Cortex of kidney (tissue), 1 donor: Measurements from ENCODE around the gene BUB1.
"Not testable (repeated sequence)": the region's sequence is repeated elsewhere in the genome, so short reads cannot be mapped to it uniquely, and the experiment has no call there.

Experiments
- DNase-seq: peaks from one replicate; lab custom pipeline; 2025; lab: John Stamatoyannopoulos, UW

Gene BUB1

DNA sequence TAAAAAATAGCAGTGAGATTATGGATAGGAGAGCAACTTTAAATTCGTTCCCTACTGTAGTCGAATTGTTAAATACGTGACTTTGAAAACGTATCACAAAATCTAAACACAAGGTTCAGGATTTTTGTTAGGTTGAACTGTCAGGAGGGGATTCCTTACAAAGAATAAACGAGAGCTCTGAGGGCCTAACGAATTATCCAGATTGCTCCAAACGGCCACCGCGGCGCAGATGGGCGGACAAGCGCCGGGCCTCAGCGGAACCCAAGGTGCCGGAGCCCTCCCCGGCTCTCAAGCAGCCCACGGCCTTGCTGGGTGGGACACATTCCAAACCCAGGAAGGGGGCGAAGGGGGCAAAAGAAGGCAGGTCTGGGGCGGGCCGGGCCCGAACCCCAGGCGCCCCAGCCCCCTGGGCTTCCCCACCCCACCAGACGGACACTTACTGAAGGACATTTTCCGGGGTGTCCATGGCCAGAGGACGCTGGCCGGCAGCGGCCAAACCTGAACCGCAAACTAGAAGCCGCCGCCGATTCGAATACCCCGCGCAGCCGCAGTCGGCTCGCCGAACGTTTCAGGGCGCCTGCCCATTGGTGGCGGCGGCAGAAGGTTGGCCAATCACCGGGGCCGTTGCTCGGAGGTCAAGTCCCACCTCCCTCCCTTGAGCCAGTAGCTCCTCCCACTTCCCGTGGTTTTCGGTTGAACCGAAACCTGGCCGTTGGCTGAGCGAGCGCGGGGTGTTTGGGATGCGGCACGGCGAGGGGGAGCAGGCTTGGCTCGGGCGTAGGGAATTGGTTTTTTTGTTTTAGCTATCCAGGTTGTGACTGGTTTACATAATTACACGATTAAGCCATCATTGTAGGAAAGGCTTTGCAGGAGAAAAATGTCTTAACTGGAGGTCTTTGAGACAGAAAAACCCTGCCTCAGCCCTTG lies at the start of gene BUB1:
TSS of gene BUB1 (minus strand) at position 534 of the 927 bp plus-strand sequence. CDS start at position 466, 68 bp downstream.
- peak; percentile 65 for DNase-seq

- no peak for DNase-seq
Observed at GRCh38 chr2:110726285-110726684, 48.4 kb upstream of the BUB1 start.

- DNase-seq, result no peak
Observed at GRCh38 chr2:110725859-110726258, 48.0 kb upstream of the BUB1 start.

DNA sequence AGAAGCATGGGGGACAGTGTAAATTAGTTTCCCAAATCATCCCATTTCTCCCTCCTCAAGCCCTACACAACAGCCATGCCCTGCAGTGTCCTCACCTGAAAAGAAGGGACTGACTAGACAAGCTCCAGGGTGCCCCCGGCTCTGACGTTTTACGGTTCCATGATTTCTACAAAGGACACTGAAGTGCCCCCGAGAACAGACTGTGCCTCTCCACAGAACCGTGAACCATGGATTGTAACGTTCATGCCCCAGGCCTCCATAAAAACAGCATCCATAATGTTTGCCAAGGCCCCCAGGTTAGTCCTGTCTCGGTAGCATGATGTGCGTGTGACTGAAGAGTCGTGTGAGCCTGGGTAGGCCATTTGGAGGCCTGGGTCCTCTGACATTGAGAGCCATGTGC lies 47.5 kb upstream of the BUB1 start:
- no peak for DNase-seq

DNA sequence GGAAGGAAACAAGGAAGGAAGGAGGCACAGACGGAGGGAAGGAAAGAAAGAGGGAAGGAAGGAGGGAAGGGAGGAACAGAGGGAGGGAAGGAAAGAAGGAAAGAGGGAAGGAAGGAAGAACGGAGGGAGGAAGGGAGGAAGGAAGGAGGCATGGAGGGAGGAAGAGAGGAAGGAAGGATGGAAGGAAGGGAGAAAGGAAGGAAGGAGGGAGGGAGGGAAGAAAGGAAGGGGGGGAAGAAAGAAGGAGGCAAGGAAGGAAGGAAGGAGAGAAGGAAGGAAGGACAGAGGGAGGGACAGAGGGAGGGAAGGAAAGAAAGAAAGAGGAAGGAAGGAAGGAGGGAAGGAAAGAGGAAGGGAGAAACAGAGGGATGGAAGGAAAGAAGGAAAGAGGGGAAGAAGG lies 47.0 kb upstream of the BUB1 start:
- DNase-seq, result no peak

GRCh38 chr2:110720547-110720946 lies 42.7 kb upstream of the BUB1 start:
- DNase-seq, result no peak

DNA sequence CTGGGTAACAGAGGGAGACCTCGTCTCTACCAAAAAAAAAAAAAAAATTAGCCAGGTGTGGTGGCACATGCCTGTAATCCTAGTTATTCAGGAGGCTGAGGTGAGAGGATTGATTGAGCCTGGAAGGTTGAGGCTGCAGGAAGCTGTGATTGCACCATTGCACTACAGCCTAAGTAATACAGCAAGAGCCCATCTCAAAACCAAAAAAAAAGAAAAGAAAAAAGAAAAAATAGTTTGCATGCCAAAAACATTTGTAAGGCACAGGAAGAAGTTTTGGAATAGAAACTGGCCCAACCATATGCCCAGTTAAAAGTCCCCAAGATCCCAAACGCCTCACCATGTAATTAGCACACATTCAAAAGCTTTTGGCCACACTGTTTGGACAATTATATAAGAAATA lies 41.1 kb upstream of the BUB1 start:
- no peak for DNase-seq

- no peak for DNase-seq
Observed at GRCh38 chr2:110718382-110718781, 40.5 kb upstream of the BUB1 start.

GRCh38 chr2:110717734-110718133 lies 39.9 kb upstream of the BUB1 start:
- DNase-seq, result no peak

DNA sequence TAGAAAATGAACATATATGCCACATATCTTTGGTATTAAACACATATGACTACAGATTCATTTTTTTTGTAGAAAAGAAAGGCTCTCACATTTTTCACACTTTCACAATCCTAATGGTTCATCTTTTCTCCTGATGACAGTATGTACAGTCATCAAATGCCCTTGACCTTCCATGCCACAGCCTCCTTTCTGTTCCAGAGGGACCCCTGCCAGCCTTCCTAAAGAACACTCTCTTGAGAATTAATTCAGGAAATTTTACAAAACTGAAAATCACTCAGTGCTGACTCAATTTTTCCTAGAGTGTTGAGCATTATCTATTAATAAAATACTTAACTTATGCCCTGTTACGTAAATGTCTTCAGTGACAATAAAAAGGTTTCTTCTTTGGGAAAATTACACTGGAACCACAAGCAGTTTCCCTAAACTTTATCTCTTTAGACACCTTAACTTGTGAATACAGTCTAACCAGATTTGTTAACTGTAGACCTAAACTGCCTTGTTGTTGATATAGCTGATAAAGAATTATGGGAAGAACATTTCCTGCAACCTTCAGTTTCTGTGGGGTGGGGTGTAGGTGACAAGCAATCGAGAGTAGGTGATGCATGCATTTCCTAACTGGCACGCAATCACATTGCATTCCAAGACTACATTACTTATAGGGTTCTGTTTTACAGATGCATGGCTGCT lies 39.2 kb upstream of the BUB1 start:
- no peak for DNase-seq

DNA sequence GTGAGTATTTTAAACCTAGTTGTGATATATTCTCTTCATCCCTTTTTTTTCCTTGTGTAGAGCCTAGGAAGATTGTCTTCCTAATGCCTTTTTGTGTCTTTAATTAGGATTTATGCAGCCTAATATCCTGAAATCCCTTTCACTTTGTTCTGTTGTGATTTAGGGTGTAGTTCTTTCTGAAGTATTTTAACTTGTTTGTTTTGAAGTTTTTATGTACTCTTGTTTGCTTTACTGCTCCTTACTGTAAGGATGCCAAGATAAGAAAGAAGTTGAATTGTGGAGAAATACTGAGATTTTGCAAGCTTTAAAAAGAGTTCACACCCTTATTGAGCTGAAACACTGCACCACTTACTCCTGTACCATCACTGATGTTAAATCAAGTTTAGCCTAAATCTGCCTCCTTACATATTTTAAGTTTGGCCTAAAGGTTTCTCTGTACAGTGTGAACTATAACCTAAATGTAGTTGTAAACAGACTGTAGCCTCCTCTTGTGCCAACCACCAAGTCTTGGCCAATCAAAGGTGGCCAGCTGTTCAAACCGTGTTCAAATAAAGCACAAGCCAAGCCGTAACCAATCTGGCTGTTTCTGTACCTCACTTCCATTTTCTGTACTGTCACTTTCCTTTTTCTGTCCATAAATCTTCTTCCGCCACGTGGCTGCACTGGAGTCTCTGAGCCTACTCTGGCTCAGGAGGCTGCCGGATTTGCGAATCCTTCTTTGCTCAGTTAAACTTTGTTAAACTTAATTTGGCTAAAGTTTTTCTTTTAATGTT lies 36.8 kb upstream of the BUB1 start:
- no peak for DNase-seq

DNA sequence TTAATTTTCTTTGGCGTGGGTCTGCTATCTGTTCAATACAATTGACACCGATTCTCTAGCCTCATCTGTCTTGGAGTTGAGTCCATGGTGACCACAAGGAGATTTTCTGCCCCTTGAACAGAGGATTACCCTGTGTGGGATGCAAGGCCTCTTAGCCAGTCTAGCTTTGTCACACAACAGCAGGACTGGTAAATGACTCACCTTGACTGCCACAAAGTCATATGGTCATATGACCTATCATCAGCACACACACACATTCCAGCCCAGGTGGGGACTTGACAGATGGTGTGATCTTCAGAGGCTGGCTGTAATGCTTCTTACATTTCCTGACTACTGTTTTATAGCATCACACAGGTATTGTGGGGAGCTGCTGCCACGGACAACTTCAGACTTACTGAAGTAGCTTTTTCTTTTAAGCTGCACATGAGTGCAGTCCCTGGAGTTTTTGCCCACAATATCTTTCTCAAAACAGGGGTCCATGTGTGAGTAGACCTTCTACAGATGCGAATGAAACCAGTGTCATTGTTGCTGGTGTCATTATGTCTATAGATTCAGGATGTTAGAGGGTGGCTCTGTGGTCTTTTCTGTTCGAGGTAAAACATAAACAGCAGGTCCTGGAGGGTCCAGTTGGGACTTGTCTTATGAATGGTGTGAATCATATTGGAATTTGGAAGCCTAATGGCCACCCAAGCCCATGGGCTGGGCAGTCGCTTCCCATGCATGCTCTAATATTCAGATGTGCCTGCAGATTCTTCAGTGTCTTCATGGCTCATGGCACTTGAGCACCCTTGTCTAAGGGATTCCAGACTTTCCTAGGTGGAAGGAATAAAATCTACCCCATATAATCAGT lies 35.9 kb upstream of the BUB1 start:
- DNase-seq, result no peak

- no peak for DNase-seq
Observed at GRCh38 chr2:110712737-110713136, 34.9 kb upstream of the BUB1 start.

GRCh38 chr2:110708455-110708854 lies 30.6 kb upstream of the BUB1 start:
- no peak for DNase-seq

DNA sequence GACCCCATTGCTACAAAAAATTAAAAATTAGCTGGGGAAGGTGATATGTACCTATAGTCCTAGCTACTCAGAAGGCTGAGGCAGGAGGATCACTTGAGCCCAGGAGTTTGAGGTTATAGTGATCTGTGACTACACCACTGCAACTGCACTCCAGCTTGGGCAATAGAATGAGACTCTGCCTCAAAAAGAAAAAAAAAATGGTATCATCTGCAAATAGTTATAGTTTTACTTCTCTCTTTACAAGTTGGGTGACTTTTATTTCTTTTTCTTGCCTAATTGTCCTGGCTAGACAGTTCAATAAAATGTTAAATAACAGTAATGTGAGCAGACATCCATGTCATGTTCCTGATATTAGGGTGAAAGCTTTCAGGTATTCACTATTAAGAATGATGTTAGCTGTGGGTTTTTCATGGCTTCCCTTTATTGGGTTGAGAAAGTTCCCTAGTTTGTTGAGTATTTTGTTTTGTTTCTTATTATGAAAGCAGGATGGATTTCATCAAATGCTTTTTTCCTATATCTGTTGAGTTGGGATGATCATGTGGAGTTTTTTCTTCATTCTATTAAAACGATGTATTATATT lies 29.6 kb upstream of the BUB1 start:
- DNase-seq, result no peak

GRCh38 chr2:110702514-110703380 lies 24.9 kb upstream of the BUB1 start:
- no peak for DNase-seq

DNA sequence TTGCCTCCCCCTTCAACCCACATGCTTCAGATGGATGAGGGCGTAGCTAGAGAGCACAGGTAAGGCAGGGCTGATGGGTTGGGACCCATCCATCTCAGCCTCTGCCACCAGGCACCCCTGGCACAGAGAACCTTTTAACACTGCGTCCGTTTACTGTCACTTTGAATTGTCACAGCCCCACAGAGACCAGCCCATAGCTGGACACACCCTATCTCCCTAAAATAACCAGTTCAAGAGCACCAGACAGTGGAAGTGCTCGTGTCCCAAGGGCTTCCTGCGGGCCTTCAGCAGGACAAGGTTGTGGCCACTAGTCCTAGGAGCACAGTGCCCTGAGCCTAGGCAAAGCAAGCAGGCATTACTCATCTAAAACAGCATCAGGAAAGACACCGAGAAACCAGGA lies 20.4 kb upstream of the BUB1 start:
- not testable (repeated sequence) for DNase-seq

DNA sequence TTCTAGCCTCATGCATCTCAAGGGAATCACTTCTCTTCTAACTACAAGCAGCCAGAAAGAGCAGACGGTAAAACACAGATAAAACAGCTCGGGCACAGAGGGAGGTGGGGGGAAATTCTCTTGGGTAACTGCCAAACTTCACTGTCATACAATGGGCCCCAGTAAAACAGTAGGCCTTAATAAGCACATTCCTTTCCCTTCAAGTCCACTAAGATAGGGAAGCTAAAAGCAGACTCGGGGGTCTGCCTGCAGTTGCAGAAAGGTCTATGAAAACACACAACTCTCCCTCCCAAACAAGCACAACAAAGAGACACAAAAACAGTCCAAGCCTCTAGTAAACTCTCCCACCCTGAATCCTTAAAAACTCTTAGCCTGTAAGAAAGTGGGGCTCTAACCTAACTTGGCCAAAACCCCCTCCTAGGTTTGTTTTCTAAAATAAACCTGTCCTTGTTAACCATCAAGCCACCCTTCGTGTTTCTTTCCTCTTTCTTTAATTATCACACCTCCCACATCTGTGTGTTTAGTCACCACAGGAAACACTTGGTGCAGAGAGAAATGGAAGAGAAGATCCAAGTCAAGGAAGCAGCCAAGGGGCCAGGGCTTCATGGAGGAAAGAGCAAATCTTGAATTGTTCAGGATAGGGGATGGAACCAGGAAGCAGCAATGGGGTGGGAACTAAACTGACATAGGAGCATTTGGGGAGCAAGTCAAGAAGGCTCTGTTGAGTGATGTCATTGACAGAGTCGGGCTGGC lies 17.5 kb upstream of the BUB1 start:
- not testable (repeated sequence) for DNase-seq

DNA sequence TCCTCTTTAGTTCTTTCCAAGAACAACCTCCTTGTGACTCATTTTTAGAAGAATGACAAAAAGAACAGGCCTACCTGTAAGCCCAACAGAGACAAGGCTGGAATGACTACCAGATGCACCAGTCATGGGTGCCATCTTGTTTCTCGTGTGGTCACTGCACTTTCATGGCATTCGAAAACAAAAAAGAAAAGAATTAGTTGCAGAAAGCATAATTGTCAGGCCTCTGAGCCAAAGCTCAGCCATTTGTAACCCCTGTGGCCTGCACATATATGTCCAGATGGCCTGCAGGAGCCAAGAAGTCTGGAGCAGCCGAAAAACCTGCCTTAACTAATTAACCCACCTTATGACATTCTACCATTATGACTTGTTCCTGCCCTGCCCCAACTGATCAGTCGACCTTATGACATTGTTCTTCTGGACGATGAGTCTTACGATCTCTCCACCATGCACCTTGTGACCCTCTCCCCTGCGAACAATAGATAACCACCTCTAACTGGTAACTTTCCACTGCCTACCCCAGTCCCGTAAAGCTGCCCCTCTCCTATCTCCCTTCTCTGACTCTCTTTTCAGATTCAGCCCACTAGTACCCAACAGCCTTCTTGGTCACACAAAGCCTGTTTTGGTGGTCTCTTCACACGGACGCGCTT lies 13.9 kb upstream of the BUB1 start:
- no peak for DNase-seq
